BE2C (cell line): ENCODE data around the gene NME5.

Experiments used
- DNase-seq: peaks from one replicate; pipeline ENCODE4 v3.0.0-alpha.2; 2020
- H3K27me3 ChIP-seq: fragments of 250-450 bp; sonication (Bioruptor Pico); 2 replicates; pipeline ENCODE4 v1.5.1; 2020; ENCODE audit warnings: mild to moderate bottlenecking
- H3K36me3 ChIP-seq: fragments of 250-450 bp; sonication (Bioruptor Pico); 2 replicates; pipeline ENCODE4 v1.5.1; 2020; ENCODE audit warnings: mild to moderate bottlenecking
- H3K4me1 ChIP-seq: fragments of 250-450 bp; sonication (Bioruptor Pico); 2 replicates; pipeline ENCODE4 v1.5.1; 2020
- H3K4me3 ChIP-seq: 2 replicates; pipeline ENCODE4 v1.5.1; 2011; ENCODE audit warnings: low read depth, low read length
- H3K9me3 ChIP-seq: fragments of 250-450 bp; sonication (Bioruptor Pico); 2 replicates; pipeline ENCODE4 v1.5.1; 2020
- TF ChIP-seq, protein P1 (sequence below): IDR thresholded peaks from 2 replicates; pipeline ENCODE4 v1.5.1; 2012; ENCODE audit warnings: mild to moderate bottlenecking, low read depth, low read length

NME5 gene

DNA sequence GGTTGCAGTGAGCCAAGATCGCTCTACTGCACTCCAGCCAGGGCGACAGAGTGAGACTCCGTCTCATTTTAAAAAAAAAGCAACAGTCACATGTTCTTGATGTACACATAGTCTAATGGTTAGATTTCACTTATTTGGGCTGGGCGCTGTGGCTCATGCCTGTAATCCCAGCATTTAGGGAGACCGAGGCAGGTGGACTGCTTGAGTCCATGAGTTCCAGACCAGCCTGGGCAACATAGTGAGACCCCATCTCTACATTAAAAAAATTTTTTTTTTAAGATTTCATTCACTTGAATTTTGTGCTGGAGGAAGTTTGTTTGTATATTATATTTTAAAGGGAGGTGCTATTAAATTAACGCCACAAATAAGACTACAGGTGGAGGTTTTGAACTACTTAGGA is 33.5 kb downstream of the NME5 start:
- Histone ChIP-seq H3K4me3 (no peak overlapping the region), H3K9me3 (no peaks in the 10 kb centered on the region), H3K4me1 (no peaks in the 10 kb centered on the region; the same call in 1 of the 2 replicates), H3K36me3 (no peaks in the 10 kb centered on the region), H3K27me3 (peaks cover 18% of the 10 kb centered on the region; the same call in 1 of the 2 replicates)
- DNase-seq: no peak
- TF ChIP-seq, protein P1, sequence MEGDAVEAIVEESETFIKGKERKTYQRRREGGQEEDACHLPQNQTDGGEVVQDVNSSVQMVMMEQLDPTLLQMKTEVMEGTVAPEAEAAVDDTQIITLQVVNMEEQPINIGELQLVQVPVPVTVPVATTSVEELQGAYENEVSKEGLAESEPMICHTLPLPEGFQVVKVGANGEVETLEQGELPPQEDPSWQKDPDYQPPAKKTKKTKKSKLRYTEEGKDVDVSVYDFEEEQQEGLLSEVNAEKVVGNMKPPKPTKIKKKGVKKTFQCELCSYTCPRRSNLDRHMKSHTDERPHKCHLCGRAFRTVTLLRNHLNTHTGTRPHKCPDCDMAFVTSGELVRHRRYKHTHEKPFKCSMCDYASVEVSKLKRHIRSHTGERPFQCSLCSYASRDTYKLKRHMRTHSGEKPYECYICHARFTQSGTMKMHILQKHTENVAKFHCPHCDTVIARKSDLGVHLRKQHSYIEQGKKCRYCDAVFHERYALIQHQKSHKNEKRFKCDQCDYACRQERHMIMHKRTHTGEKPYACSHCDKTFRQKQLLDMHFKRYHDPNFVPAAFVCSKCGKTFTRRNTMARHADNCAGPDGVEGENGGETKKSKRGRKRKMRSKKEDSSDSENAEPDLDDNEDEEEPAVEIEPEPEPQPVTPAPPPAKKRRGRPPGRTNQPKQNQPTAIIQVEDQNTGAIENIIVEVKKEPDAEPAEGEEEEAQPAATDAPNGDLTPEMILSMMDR: no peak

- TF ChIP-seq, protein P1: no peak
- no peaks in the 10 kb centered on the region for H3K36me3 ChIP-seq
- no peak overlapping the region for H3K4me3 ChIP-seq
- no peaks in the 10 kb centered on the region; the same call in 1 of the 2 replicates for H3K4me1 ChIP-seq
- H3K27me3 ChIP-seq: peaks cover 22% of the 10 kb centered on the region; the same call in 1 of the 2 replicates
- H3K9me3 ChIP-seq: no peaks in the 10 kb centered on the region
- no peak for DNase-seq
Observed at GRCh38 chr5:138103319-138103637, 36.0 kb downstream of the NME5 start.

- no peak for DNase-seq
- H3K4me1 ChIP-seq: no peaks in the 10 kb centered on the region; the same call in 1 of the 2 replicates
- TF ChIP-seq, protein P1: no peak
- no peaks in the 10 kb centered on the region for H3K9me3 ChIP-seq
- peaks cover 22% of the 10 kb centered on the region for H3K27me3 ChIP-seq
- no peak overlapping the region for H3K4me3 ChIP-seq
- H3K36me3 ChIP-seq: no peaks in the 10 kb centered on the region
Observed at GRCh38 chr5:138102454-138103318, 36.5 kb downstream of the NME5 start.

GRCh38 chr5:138096997-138097828 is 42.0 kb downstream of the NME5 start:
- Histone ChIP-seq H3K4me1 (no peaks in the 10 kb centered on the region), H3K27me3 (peaks cover 30% of the 10 kb centered on the region), H3K4me3 (no peak overlapping the region), H3K9me3 (no peaks in the 10 kb centered on the region), H3K36me3 (no peaks in the 10 kb centered on the region)
- DNase-seq: no peak
- TF ChIP-seq, protein P1: no peak

GRCh38 chr5:138096363-138096762 is 42.9 kb downstream of the NME5 start:
- TF ChIP-seq, protein P1: no peak
- no peaks in the 10 kb centered on the region for H3K4me1 ChIP-seq
- peaks cover 30% of the 10 kb centered on the region for H3K27me3 ChIP-seq
- H3K9me3 ChIP-seq: no peaks in the 10 kb centered on the region
- H3K36me3 ChIP-seq: no peaks in the 10 kb centered on the region
- no peak for DNase-seq
- H3K4me3 ChIP-seq: no peak overlapping the region
